ENCODE results near the gene ARHGAP32. TPM values are rescaled to one million over a fixed set of nuclear protein-coding genes. Genes with fewer than 3 reads are reported as not detected.

ARHGAP32 gene
- total RNA-seq, 1 experiment from 2014 or later: 22.0 TPM

DNA sequence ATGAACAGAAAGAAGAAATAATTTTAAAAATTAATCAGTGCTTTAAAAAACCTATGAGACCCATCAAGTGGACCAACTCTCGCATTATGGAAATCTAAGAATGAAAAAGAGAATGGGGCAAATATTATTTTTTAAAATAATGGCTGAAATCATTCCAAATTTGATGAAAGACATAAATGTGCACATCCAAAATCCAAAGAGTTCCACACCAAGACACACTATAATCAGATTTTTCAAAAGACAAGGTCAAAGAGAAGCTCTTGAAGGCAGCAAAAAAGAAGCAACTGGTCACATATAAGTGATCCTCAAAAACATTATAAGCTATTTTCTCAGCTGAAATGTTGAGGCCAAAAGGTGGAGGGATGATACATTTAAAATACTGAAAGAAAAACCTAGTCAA lies 85.3 kb downstream of the ARHGAP32 start:
- Histone ChIP-seq H3K56ac (ENCODE audit: insufficient read length, low read depth, low read length) (no peak overlapping the region), H3K23me2 (ENCODE audit: insufficient read length, low read depth, low read length, poor library complexity, severe bottlenecking) (no peaks in the 10 kb centered on the region), H2AK5ac (ENCODE audit: insufficient read length, low read length) (no peak overlapping the region), H2AFZ (ENCODE audit: low read length) (no peak overlapping the region), H3K4me1 (ENCODE audit: insufficient read depth, low read length) (no peaks in the 10 kb centered on the region), H4K5ac (ENCODE audit: insufficient read length, low read depth, low read length) (no peak overlapping the region), H3K23ac (ENCODE audit: insufficient read length, low read depth, low read length) (no peak overlapping the region), H3K18ac (ENCODE audit: insufficient read length, low read depth, low read length) (no peak overlapping the region), H2BK20ac (ENCODE audit: low read depth, low read length, poor library complexity, severe bottlenecking) (no peak overlapping the region), H4K20me1 (ENCODE audit: control insufficient read depth, insufficient read depth, insufficient read length) (no peaks in the 10 kb centered on the region), H3K9ac (ENCODE audit: extremely low read depth, insufficient read length, low read length) (no peak overlapping the region), H2BK120ac (ENCODE audit: low read depth, low read length, poor library complexity, severe bottlenecking) (no peak overlapping the region), H4K91ac (ENCODE audit: insufficient read length, low read depth, low read length) (no peak overlapping the region), H3K79me1 (ENCODE audit: insufficient read depth, low read depth, low read length, poor library complexity, severe bottlenecking) (no peaks in the 10 kb centered on the region), H2BK15ac (ENCODE audit: low read depth, low read length) (no peak overlapping the region), H4K8ac (replicated peaks; ENCODE audit: insufficient read length, low read depth, low read length) (no peak overlapping the region), H3K4ac (ENCODE audit: low read depth, low read length) (no peak overlapping the region), H3K14ac (ENCODE audit: insufficient read depth, low read length) (no peak overlapping the region), H3K79me2 (ENCODE audit: insufficient read depth, low read length) (no peaks in the 10 kb centered on the region), H3K9me3 (ENCODE audit: control insufficient read depth, low read depth, low read length) (no peaks in the 10 kb centered on the region), H3T11ph (ENCODE audit: low read length) (no peak overlapping the region), H3K4me2 (ENCODE audit: insufficient read depth, insufficient read length, low read length) (no peak overlapping the region), H2BK12ac (ENCODE audit: insufficient read length, low read depth, low read length) (no peak overlapping the region), H3K27me3 (ENCODE audit: insufficient read depth, low read length) (no peaks in the 10 kb centered on the region), H3K27ac (ENCODE audit: insufficient read length, low read depth, low read length) (no peak overlapping the region), H2BK5ac (ENCODE audit: insufficient read length, low read length) (no peak overlapping the region)
- Mint-ChIP-seq H3K9me3 (peaks cover 7 to 11% of the 10 kb centered on the region in 2 experiments; a peak in 4 of 5 replicates), H3K4me1 (no peaks in the 10 kb centered on the region), H3K36me3 (ENCODE audit: insufficient read depth in 1 of 3, low read depth in 3 of 3) (peaks cover 14 to 20% (median 19%) of the 10 kb centered on the region in 3 experiments), H3K27ac (no peak overlapping the region), H3K4me3 (no peak overlapping the region), H3K27me3 (ENCODE audit: low read depth) (no peaks in the 10 kb centered on the region)
- no peak for DNase-seq
- WGBS (ENCODE audit: extremely low coverage, insufficient read length, low lambda C conversion rate): no CpG with 5 or more reads among the region's 1 CpG
- TF ChIP-seq, protein P1, sequence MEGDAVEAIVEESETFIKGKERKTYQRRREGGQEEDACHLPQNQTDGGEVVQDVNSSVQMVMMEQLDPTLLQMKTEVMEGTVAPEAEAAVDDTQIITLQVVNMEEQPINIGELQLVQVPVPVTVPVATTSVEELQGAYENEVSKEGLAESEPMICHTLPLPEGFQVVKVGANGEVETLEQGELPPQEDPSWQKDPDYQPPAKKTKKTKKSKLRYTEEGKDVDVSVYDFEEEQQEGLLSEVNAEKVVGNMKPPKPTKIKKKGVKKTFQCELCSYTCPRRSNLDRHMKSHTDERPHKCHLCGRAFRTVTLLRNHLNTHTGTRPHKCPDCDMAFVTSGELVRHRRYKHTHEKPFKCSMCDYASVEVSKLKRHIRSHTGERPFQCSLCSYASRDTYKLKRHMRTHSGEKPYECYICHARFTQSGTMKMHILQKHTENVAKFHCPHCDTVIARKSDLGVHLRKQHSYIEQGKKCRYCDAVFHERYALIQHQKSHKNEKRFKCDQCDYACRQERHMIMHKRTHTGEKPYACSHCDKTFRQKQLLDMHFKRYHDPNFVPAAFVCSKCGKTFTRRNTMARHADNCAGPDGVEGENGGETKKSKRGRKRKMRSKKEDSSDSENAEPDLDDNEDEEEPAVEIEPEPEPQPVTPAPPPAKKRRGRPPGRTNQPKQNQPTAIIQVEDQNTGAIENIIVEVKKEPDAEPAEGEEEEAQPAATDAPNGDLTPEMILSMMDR (conservative IDR thresholded peaks at IDR 0.05): no peak
